CD4-positive, alpha-beta T cell treated with Interleukin-12 subunit alpha and Interleukin-12 subunit beta, for 1 hour (primary cell): ENCODE measurements around the gene C2CD4B.

Experiments used
- DNase-seq: peaks from one replicate; pipeline ENCODE4 v3.0.0-alpha.2; 2020

The C2CD4B gene

GRCh38 chr15:62147149-62147548, 17.9 kb downstream of the C2CD4B start:
- DNase-seq = no peak

GRCh38 chr15:62145015-62145735, 19.9 kb downstream of the C2CD4B start:
- DNase-seq = no peak

- DNase-seq = no peak
Measured at GRCh38 chr15:62142736-62143135, 22.3 kb downstream of the C2CD4B start.

- DNase-seq = no peak
Measured at GRCh38 chr15:62141643-62142588, 23.2 kb downstream of the C2CD4B start.

- no peak for DNase-seq
Measured at GRCh38 chr15:62141200-62141599, 23.9 kb downstream of the C2CD4B start.

- no peak for DNase-seq
Measured at GRCh38 chr15:62138124-62138523, 27.0 kb downstream of the C2CD4B start.

DNA sequence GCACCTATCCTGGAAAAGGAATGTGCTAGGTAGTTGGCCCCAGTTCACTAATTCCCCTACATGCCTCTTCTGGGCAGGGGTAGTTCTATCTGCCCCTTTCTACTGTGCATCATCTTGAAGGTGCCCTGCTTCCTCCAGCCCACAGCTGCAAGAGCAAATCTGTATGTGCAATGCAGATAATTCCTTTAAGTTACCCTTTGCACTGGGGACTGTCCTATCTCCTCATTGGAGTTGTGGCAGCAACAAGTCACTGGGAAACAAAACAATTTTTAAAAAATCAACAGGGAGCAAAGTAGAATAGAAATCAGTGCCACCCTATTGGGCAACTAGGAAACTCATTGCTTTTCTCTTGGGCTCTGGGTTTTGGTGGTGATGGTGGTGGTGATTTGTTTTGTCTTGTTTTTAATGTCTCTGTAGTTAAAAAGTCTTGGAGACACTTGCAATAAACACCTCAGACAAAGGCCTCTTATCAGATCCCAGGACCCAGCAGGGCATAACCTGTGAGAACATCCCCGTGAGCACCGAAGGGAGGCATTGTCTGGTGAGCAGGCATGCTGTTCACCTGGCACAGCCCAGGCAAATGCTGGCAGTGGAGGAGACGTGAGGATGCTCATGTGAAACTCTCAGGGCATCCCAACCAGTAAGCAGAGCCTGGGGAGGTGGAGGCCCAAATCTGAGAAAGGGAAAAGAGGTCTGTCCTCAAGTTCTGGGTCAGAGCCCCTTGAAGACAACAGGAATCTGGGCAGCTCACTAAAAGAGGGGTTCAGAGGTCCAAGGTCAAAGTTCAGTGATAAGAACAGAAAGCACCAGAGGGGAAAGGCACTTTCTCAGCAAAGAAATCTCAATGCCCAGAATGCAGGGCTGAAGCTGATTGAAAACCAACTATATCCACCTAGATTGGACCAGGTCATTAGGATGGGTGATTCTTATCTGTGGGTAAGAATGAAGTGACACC, 27.9 kb downstream of the C2CD4B start:
- DNase-seq = no peak

GRCh38 chr15:62135532-62136134, 29.5 kb downstream of the C2CD4B start:
- no peak for DNase-seq

DNA sequence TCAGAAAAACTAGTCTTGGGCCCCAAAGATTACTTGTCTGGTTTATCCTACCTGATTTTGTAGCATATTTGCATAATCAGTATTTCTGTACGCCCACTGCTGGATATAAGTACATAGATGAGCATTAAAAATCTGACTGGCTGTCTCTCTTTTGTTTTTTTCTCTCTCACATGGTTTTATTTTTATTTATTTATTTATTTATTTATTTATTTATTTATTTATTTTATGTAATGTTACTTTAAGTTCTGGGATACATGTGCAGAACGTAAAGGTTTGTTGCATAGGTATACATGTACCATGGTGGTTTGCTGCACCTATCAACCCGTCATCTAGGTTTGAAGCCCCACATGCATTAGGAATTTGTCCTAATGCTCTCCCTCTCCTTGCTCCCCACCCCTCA, 31.9 kb downstream of the C2CD4B start:
- DNase-seq = no peak

DNA sequence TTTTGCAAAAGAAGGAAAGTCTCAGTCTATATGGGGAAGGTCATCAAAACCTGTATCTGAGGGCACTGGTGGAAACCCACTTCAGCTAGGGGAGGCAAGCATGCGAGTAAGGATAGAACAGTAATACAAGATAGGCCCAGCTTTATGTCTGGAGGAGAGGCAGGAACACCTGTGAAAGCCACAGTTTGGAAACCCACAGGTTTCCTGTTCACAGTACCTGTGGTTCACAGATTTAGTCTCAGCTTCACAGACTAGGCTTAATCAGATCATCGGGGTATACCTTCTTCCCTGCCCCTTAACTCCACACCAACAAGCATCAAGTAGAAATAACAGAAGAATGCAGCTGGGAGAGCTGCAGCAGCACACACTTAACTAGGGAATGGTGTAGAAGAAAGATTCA, 36.2 kb downstream of the C2CD4B start:
- peak; percentile 21 for DNase-seq

DNA sequence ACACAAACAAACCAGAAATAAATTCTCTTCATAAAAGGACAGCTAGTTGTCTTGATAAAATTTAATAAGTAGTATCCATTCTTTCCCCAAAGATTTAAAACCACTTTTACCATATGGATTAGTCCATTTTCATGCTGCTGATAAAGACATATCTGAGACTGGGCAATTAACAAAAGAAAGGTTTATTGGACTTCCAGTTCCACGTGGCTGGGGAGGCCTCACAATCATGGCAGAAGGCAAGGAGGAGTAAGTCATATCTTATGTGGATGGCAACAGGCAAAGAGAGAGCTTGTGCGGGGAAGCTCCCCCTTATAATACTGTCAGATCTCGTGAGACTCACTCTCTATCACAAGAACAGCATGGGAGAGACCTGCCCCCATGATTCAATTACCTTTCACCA, 38.7 kb downstream of the C2CD4B start:
- no peak for DNase-seq

GRCh38 chr15:62125773-62126172, 39.3 kb downstream of the C2CD4B start:
- DNase-seq = no peak

DNA sequence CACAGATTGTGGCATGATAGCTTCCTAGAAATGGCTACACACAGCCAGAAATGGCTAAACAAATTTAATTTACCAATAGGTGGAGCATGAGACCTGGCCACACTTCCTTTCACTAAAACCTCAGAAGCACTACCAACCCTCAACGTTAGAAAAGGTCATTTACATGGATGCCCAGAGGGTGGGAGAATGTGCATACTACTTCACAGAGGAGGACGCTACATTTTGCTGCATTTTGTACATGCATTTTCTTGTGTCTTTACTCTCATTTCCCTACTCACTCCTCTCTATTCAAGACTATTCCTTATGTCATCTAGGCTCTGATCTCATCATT, 40.1 kb downstream of the C2CD4B start:
- peak; percentile 16 for DNase-seq

DNA sequence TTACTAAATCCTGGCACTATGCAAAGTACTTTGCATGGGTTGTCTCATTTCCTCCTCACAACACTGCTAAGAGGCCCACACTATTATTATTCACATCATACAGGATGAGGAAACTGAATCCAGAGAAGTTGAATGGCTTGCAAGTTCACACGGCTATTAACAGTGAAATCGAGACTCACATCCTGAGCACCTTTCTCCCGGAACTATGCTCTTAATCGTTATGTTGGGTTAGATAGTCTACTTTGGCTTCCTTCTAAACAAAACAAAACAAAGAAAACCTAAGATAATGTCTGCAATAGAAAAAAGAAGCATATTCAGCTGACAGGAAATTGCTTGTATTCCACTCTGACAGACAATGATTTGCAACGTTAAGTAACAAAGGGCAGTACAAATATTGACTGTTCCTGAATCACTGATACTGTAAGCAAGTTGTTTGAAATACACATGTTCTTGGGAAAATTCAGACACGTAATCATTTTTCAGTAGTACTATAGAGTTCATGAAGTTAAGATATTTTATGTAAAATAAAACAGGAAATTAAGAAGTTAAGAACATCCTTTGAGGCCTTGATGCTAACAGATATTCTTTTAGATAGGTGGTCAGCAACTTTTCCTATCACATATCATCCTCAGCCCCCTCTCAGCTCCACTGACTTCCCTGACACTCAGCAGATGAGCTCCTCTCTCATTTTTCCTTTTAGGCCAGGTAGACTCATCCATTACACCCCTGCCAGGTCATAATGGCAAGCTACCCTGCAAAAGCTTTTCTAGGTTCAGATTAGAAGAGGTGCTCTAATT, 40.7 kb downstream of the C2CD4B start:
- no peak for DNase-seq

GRCh38 chr15:62122249-62122648, 42.8 kb downstream of the C2CD4B start:
- peak; percentile 48 for DNase-seq

DNA sequence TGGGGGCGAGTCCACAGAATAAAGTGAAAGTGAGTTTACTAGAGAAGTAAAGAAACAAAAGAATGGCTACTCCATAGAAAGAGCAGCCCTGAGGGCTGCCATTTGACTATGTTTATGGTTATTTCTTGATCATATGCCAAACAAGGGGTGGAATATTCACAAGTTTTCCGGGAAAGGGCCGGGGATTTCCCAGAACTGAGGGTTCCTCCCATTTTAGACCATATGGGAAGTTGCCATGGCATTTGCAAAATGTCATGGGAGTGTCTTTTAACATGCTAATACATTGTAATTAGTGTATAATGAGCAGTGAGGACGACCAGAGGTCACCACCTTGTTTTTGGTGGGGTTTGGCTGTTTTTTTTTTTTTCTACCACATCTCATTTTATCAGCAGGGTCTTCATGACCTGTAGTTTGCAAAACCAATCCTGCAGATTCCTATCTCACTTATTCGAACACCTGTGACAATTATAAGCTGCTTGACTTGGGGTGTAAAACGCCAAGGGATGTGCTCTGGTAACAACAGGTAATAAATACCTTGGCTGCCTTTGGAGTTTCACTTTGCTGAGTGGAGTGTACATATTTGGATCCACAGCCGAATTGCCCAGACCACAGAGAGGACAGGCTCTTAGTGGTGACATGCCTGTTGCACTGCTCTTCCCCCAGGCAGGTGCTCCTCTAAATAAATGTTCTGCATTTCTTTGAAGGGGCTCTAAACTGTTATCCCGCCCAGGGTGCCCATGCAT, 43.6 kb downstream of the C2CD4B start:
- DNase-seq = peak; percentile 10

DNA sequence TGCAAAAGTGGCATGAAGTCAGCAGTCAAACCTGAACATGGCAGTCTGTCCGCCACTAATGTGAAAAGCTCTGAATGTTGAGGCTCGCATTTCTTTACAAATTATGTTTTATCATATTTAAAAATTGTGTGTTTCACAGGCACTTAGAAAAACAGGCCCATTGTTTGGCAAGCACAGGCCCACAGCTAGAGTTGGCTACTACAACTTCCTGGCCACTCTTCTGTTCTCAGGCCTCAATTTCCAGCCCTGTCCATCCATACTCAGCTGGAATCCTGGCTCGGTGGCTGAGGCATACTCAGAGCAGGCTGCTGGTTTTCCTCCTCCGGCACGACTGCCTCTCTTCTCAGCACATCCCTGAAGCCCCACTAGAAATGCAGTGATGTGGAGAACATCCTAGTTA, 44.3 kb downstream of the C2CD4B start:
- DNase-seq = no peak

- no peak for DNase-seq
Measured at GRCh38 chr15:62119874-62120273, 45.2 kb downstream of the C2CD4B start.

- DNase-seq = peak; percentile 41
Measured at GRCh38 chr15:62119227-62119864, 45.7 kb downstream of the C2CD4B start.

DNA sequence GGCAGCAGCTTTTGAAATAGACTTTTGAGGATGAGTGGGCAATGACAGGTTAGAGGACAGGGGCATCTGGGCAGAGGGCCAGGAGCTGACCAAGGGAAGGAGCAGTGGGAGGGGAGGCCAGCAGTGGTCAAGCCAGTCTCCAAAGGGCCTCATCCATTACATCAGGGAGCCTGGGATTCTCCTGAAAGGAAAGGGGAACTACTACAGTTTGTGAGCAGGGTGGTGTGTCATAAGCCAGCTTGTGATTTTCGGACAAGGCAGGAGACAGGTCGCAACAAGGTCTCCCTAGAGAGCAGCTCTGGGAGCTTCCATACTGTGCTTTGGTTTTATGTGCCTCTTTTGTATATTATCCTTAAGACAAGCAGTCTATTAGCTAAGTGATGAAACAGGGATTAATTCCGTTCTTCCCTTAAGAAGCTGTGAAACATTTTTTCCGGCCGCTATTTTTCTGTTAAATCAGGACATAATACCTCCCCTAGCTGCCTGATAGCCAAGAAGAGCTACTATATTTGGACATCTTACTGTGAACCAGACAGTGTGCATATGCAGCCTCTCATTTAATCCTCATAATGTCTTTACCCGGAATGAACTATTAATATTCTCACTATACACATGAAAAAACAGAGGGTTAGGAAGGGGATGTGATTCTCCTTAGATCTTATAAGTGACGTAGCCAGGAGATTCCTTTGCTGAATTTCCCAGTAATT, 46.4 kb downstream of the C2CD4B start:
- no peak for DNase-seq
